ENCODE data around the gene HS3ST5.

HS3ST5 gene

DNA sequence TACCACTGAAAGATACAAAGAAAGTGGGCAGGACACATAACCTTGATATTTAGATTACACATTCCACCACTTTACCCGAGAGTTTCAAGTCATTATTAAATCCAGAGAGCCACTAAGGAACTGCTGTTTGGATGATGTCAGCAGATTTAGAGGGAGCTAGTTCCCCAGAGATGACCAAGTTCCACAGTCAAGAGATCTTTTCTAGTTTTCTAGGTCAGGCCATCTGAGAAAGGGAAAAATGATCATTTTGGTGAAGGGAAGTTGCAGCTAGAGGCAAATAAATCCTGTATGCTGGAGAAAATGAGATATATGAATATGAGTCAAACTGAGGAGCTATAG, 147.8 kb downstream of the HS3ST5 start:
- DNase-seq (ENCODE audit: low read depth in 2 of 2), result no peak

- DNase-seq (ENCODE audit: low read depth in 2 of 2), result no peak
These were observed 148.3 kb downstream of the HS3ST5 start for GRCh38 chr6:114194362-114195026.

- no peak for DNase-seq (ENCODE audit: low read depth in 2 of 2)
These were observed 155.3 kb downstream of the HS3ST5 start for GRCh38 chr6:114187563-114187962.

DNA sequence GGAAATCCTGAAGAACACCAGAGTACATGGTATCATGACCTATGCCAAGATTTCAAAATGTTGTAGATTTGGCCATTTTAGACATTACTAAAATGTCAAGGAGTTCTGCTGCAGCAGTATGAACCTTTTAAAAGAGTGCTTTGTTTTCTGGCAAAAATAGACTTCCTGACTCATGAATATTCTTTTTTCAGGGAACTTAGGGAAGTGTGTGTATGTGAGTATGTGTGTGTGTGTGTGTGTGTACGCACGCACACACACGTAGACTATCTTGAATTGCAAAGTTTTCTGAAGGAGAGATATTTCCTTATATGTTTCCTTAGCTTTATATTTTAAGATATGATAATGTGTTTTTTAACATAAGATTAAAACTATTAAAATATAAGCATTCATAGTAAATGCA, 161.2 kb downstream of the HS3ST5 start:
- no peak for DNase-seq (ENCODE audit: low read depth in 2 of 2)

DNA sequence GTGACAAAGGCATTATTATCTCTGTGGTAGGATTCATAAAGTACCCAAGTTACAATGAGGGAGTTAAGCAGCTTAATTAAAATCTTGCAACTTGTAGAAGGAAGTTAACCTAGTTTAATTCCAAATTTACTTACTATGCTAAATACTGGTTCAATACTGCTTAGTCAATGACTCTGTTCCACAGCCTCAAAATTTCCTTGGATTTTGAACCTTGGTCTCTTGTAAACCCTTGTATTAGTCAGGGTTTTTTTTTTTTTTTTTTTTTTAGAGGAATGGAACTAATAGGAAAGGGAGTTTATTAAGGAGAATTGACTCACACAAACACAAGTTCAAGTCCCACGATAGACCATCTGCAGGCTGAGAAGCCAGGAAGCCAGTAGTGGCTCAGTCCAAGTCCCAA, 163.4 kb downstream of the HS3ST5 start:
- no peak for DNase-seq (ENCODE audit: low read depth in 2 of 2)

DNA sequence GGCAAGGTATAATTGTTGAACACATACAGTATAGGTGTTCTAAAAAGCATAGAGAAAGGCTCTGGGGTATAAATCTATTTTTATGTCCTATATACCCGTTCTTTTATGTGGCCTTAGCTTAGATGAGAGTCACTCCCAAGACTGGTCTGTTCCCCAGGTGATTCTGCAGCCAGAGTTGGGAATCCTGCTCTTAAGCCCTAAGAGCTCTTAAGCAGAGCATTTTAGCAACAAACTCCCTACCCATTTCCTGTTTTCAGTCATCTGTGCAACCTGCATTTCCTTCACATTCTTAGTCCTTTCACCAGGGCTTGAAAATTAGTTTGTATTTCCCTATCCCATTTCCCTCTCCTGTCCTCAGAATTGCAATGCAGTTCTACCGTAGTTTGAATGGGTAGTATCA, 166.1 kb downstream of the HS3ST5 start:
- DNase-seq (ENCODE audit: low read depth in 2 of 2), result no peak

DNA sequence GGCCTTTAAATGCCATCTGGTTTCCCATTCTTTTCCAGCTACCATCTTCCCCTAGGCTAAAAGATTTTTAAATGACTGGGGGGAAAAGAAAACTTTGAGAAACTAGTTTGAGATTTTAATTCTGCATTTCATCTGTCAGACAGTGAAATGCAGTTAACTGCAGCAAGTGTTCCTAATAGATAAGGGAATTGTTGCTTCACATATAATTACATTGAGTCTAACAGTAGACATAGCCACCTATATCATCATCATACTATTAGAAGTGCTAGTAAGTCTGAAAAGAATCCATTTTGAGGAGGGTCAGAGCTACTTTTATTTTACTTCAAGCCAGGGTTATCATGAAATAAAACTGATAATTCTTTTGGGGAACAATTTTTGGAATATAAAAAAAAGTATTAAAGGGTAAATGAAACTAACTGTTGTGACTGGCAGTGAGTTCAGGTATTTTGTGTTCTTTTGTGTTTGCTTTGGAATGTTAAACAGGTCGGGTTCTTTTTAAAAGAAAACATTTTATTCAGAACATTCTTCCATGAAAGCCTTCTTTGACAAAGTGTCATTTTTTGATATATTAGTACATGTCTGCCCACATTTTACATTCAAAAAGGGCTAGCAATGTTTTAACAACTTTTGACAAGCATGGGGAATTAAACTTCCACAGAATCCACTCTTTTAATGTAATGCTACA, 170.1 kb downstream of the HS3ST5 start:
- no peak for DNase-seq (ENCODE audit: low read depth in 2 of 2)

- no peak for DNase-seq (ENCODE audit: low read depth in 2 of 2)
These were observed 171.3 kb downstream of the HS3ST5 start for GRCh38 chr6:114171473-114171872.

DNA sequence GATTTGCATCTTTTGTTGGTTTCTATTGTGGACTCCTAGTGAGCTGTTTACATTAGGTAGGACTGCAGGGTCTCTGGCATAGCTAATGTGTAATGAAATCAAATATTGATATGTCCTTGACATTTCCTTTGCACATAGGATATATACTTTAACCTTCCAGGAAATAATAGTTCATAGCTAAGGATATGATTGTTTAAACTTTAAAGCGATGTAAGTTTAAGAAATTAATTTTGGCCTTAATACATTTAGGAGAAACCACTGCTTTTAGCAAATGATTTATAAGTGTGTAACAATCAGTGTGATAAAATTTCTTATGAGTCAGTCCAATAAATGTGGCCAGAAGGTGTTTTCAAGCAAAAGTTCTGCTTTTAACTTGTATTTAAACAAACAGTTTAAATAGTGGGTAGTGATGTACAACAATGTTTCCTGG, 171.8 kb downstream of the HS3ST5 start:
- no peak for DNase-seq (ENCODE audit: low read depth in 2 of 2)

DNA sequence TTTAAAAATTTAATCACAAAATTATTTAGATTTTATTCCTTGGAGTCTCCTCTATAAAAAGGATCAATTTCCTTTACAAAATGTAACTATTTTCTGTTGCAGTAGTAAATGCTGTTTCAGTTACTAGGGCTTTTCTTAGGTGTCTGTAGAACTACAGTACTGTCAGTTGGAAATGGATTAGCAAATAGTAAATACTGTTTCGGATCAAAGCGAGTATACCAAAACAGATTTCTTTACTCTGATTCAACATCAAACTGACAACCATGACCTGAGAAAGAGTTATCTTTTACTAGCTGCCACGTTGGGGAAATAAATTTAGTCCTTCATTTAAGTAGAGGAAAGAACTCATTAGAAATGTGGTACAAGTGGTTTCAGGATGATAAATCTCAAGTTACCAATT, 172.5 kb downstream of the HS3ST5 start:
- no peak for DNase-seq (ENCODE audit: low read depth in 2 of 2)

- no peak for DNase-seq (ENCODE audit: low read depth in 2 of 2)
These were observed 173.1 kb downstream of the HS3ST5 start for GRCh38 chr6:114169763-114170162.

GRCh38 chr6:114167583-114168576, 174.9 kb downstream of the HS3ST5 start:
- DNase-seq (ENCODE audit: low read depth in 2 of 2), result no peak

DNA sequence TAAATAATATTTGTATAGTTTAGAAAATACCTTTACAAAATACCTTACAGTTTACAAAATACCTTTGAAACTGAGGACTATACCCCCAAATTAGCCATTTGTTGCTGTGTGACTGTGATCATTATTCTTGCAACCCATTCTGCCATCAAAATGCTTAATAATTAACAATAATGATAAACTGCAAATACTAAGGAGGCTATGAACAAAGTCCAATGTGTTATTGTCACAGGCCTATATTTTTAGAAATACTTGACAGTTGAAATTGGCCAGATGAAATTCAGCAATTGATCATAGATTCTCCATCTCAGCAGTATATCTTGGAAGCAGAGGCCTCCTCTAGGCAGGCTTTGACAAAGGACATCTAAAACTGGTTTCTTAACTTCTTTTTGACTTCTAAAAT, 178.6 kb downstream of the HS3ST5 start:
- DNase-seq (ENCODE audit: low read depth in 2 of 2), result no peak

- no peak for DNase-seq (ENCODE audit: low read depth in 2 of 2)
These were observed 180.0 kb downstream of the HS3ST5 start for GRCh38 chr6:114162691-114163347.

GRCh38 chr6:114160881-114161280, 181.9 kb downstream of the HS3ST5 start:
- no peak for DNase-seq (ENCODE audit: low read depth in 2 of 2)

DNA sequence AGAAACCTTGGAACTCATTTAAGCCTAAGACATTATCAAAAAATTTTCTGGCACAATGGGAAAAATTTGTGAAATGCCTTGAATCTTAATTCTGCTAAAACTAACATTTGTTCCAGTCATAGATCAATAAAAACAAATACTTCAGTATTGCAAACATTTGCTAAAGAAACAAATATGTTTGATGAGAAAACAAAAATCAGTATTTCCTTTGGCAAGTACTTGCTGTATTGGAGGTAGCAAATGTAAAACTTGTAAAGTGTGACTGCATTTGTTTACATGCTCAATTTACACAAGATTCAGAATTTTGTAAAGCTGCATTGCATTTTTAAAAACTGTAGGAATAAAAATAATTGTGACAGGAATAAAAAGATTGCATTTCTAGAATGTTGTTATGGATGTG, 183.1 kb downstream of the HS3ST5 start:
- DNase-seq (ENCODE audit: low read depth in 2 of 2), result no peak

- DNase-seq (ENCODE audit: low read depth in 2 of 2), result no peak
These were observed 183.8 kb downstream of the HS3ST5 start for GRCh38 chr6:114158838-114159694.

DNA sequence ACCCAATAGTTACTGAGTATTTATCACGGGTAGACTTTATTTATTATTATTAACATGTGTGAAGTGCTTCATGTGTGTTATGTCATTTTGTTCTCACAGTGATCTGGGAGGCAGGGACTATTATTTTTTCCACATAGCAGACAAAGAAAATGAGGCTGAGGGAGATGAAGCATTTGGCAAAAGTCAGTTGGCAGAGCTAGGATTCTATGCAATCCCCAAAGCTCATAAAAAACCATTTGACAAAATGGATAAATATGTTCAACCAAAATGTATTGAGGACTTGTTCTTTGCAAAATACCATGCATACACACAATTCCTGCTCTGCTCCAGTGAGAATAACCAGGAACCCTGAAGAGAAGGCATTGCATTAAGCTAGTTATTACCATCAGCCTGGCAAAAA, 184.4 kb downstream of the HS3ST5 start:
- no peak for DNase-seq (ENCODE audit: low read depth in 2 of 2)

GRCh38 chr6:114157848-114158247, 185.0 kb downstream of the HS3ST5 start:
- no peak for DNase-seq (ENCODE audit: low read depth in 2 of 2)

DNA sequence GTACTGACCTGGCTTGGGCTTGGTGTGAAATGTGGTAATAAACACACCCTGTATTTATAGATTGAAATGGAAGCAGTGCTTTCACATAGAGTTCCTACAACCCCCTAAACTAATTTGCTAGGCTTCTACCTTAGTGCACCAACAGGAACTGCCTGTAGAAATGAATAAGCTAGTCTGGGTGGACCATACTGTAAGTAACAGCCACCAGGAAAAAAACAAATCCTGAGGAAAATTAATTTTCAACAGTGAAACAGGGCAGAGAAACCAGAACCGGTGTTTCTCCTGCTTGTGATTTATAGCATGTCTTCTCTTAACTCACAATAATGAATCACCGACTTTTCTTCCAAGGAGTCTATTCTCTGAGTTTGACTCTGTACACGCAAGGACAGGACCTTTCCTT, 187.1 kb downstream of the HS3ST5 start:
- no peak for DNase-seq (ENCODE audit: low read depth in 2 of 2)

DNA sequence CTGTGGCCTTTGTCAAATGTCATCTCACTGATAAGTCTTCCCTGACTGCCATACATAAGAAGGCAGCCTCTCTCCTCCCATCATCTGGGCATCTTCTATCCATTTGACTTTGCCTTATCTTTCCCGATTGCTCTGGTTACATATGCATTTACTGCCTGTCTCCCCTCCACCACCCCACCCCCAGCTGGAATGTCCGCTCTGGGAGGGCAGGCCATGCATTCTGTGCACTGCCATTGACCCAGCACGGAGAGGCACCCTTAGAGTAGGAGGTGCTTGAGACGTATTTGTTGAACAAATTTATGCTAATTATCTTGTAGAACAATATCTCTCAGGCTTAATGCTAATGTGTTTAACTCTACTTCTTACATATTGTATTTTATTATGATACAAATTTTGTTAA, 188.0 kb downstream of the HS3ST5 start:
- DNase-seq (ENCODE audit: low read depth in 2 of 2), result no peak

All from fibroblast of skin of left biceps (primary cell).